NOMO-1 (cell line): ENCODE data around the gene GLRX3.
"Not testable (repeated sequence)": the region's sequence is repeated elsewhere in the genome, so short reads cannot be mapped to it uniquely, and the experiment has no call there.

ENCODE experiments used
- DNase-seq, 2 experiments: peaks; one replicate each; lab custom pipeline; 2025; ENCODE audit not compliant: unreplicated experiment in 2 of 2; lab: John Stamatoyannopoulos, UW

Gene GLRX3

GRCh38 chr10:130136226-130137089, at the start of gene GLRX3:
GLRX3 (plus strand) TSS chr10:130136391; CDS start chr10:130136421, 30 bp downstream.
- DNase-seq: peak; percentile 74 to 87

GRCh38 chr10:130090565-130090964, 45.6 kb upstream of the GLRX3 start:
- DNase-seq: not testable (repeated sequence)

- no peak for DNase-seq
Measured at GRCh38 chr10:130099344-130099743, 36.8 kb upstream of the GLRX3 start.

GRCh38 chr10:130105724-130106123, 30.5 kb upstream of the GLRX3 start:
- no peak for DNase-seq

- not testable (repeated sequence) for DNase-seq
Measured at GRCh38 chr10:130108146-130108545, 28.0 kb upstream of the GLRX3 start.

- DNase-seq: no peak
Measured at GRCh38 chr10:130108934-130109604, 27.1 kb upstream of the GLRX3 start.

- DNase-seq: peak; percentile 65 to 77
Measured at GRCh38 chr10:130109796-130110245, 26.4 kb upstream of the GLRX3 start.

- DNase-seq: peak; percentile 93
Measured at GRCh38 chr10:130110246-130111112, 25.7 kb upstream of the GLRX3 start, which contains the start of gene C10orf143. C10orf143 (minus strand) TSS chr10:130110830; CDS start chr10:130110772, 58 bp downstream.

GRCh38 chr10:130111113-130111851, 24.9 kb upstream of the GLRX3 start:
- DNase-seq: peak; percentile 95 to 97

- DNase-seq: no peak
Measured at GRCh38 chr10:130111852-130112180, 24.4 kb upstream of the GLRX3 start.

- DNase-seq: no peak
Measured at GRCh38 chr10:130112821-130113220, 23.4 kb upstream of the GLRX3 start.

GRCh38 chr10:130116942-130117341, 19.2 kb upstream of the GLRX3 start:
- not testable (repeated sequence) for DNase-seq

- not testable (repeated sequence) for DNase-seq
Measured at GRCh38 chr10:130117535-130117934, 18.7 kb upstream of the GLRX3 start.

- no peak for DNase-seq
Measured at GRCh38 chr10:130121486-130122079, 14.6 kb upstream of the GLRX3 start.

GRCh38 chr10:130127364-130128061, 8.7 kb upstream of the GLRX3 start:
- peak; percentile 11 to 34 for DNase-seq

GRCh38 chr10:130128062-130128781, 8.0 kb upstream of the GLRX3 start:
- no peak for DNase-seq

- no peak for DNase-seq
Measured at GRCh38 chr10:130128922-130129321, 7.3 kb upstream of the GLRX3 start.

GRCh38 chr10:130135676-130136225, 440 bp upstream of the GLRX3 start:
- DNase-seq: no peak
